ENCODE measurements around the gene DYNLL1. TPM values are rescaled to one million over a fixed set of nuclear protein-coding genes. Genes with fewer than 3 reads are reported as not detected.

Gene DYNLL1
- total and polyA plus RNA-seq, 2 of the 4 experiments (the other 2 are of a cell fraction) = 663 to 696 TPM

DNA sequence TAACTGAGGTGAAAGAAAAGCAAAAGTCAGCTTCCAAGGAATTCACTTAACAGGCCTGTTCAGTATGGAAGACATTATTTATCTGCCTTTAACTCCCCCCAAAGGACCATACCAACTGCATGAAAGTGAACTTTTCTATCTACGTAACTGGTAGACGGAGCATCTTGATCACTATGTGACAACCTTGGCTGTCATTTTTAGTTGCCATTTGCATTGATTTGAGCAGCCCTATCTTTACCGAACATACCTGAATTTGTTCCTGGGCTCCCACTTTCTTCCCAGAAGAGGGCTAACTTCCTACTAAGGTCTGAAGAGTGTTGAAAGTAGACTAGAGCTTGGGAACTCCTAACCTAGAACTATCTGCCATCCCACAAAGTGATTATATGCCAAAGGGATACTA is 35.8 kb upstream of the DYNLL1 start:
- intact Hi-C loops (cut with micrococcal nuclease) (no loop called here), dilution Hi-C loops (cut with HindIII; ENCODE audit: low sequenced_read_pairs, unreplicated experiment) (no loop called here), in situ Hi-C loops (cut with MboI; ENCODE audit: low sequenced_read_pairs) (no loop called here)
- no peaks in the 10 kb centered on the region for H3K4me1 ChIP-seq (ENCODE audit: control insufficient read depth, insufficient read depth, low read length)
- H3K4me3 ChIP-seq (ENCODE audit: insufficient read depth, low read depth, low read length) = no peak overlapping the region
- ATAC-seq (ENCODE audit: low read depth) (no peak), DNase-seq (no peak)
- H3K27me3 ChIP-seq (ENCODE audit: control insufficient read depth, insufficient read depth, low read length) = no peaks in the 10 kb centered on the region
- no peak overlapping the region for H3K18ac ChIP-seq (ENCODE audit: low read depth, low read length)
- H3K56ac ChIP-seq (ENCODE audit: extremely low read depth, insufficient read depth, low read length) = no peak overlapping the region
- no peak overlapping the region for H3K27ac ChIP-seq (ENCODE audit: insufficient read depth, low read length)
- ChIA-PET POLR2A (ENCODE audit: unreplicated experiment) (no interaction called here), CTCF (interaction anchor here (0.6 to 1.0 kb wide), 2 partner anchors 11 to 139 kb away, joined by 3 read pairs; no protein-coding TSS in a partner anchor)
- H3K9ac ChIP-seq (ENCODE audit: low read depth, low read length) = no peak overlapping the region
- H3K23ac ChIP-seq (ENCODE audit: low read depth, low read length) = no peak overlapping the region
- no peak overlapping the region for H2AK5ac ChIP-seq (ENCODE audit: low read depth, low read length)
- H3K4me2 ChIP-seq (ENCODE audit: low read depth, low read length) = no peak overlapping the region
- WGBS, 2 experiments (ENCODE audit: extremely low coverage in 2 of 2, insufficient read length in 1 of 2) = 100% methylated on average over 1 of the region's 3 CpGs; no CpG with 5 or more reads in 1 of the 2 experiments
- no peak overlapping the region for H4K5ac ChIP-seq (ENCODE audit: low read depth, low read length)
- no peak overlapping the region for H2AFZ ChIP-seq (replicated peaks; ENCODE audit: low read length, poor library complexity)
- no peak overlapping the region for H3K14ac ChIP-seq (replicated peaks; ENCODE audit: low read depth, low read length)
- no peak overlapping the region for H4K8ac ChIP-seq (ENCODE audit: low read depth in 2 of 2, low read length in 2 of 2)
- peaks cover 32 to 53% of the 10 kb centered on the region in 2 experiments for H3K79me1 ChIP-seq (ENCODE audit: low read depth in 1 of 2, low read length in 2 of 2)
- H3K36me3 ChIP-seq (ENCODE audit: control insufficient read depth, insufficient read depth, low read length) = peaks cover 66% of the 10 kb centered on the region
- H4K91ac ChIP-seq (ENCODE audit: insufficient read depth, low read depth, low read length) = no peak overlapping the region
- BruUV-seq (replicated peaks) = no TSS peak
- H3K4ac ChIP-seq (ENCODE audit: low read depth, low read length) = no peak overlapping the region
- H2AK9ac ChIP-seq (replicated peaks; ENCODE audit: low read depth, low read length, poor library complexity) = no peak overlapping the region
- no peak overlapping the region for H2BK15ac ChIP-seq (ENCODE audit: low read depth, low read length)
- peaks cover 24% of the 10 kb centered on the region; the same call in 1 of the 2 replicates for H4K20me1 ChIP-seq (ENCODE audit: insufficient read depth, low read length)
- no peaks in the 10 kb centered on the region for H3K9me1 ChIP-seq (ENCODE audit: insufficient read depth, low read length)
- no peak overlapping the region for H2BK5ac ChIP-seq (ENCODE audit: low read depth, low read length, poor library complexity, severe bottlenecking)
- TF ChIP-seq NFE2L2 (IDR thresholded peaks at IDR 0.05; ENCODE audit: low read depth, low read length) (no peak), ELK1 (IDR thresholded peaks at IDR 0.05; ENCODE audit: borderline replicate concordance, low read depth, low read length) (no peak), POLR2A (IDR thresholded peaks at IDR 0.05; ENCODE audit: low read depth, low read length) (no peak), BHLHE40 (IDR thresholded peaks at IDR 0.05; ENCODE audit: low read depth, low read length) (no peak), FOS (IDR thresholded peaks at IDR 0.05; ENCODE audit: low read depth, low read length) (no peak), RAD21 (IDR thresholded peaks at IDR 0.05; ENCODE audit: low read length) (no peak), RFX5 (IDR thresholded peaks at IDR 0.05; ENCODE audit: low read depth, low read length) (no peak), CEBPB (IDR thresholded peaks at IDR 0.05; ENCODE audit: low read depth, low read length) (no peak)
- TF ChIP-seq, protein P1, sequence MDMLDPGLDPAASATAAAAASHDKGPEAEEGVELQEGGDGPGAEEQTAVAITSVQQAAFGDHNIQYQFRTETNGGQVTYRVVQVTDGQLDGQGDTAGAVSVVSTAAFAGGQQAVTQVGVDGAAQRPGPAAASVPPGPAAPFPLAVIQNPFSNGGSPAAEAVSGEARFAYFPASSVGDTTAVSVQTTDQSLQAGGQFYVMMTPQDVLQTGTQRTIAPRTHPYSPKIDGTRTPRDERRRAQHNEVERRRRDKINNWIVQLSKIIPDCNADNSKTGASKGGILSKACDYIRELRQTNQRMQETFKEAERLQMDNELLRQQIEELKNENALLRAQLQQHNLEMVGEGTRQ (IDR thresholded peaks at IDR 0.05; ENCODE audit: low read depth, low read length) = no peak
- TF ChIP-seq, protein P2, sequence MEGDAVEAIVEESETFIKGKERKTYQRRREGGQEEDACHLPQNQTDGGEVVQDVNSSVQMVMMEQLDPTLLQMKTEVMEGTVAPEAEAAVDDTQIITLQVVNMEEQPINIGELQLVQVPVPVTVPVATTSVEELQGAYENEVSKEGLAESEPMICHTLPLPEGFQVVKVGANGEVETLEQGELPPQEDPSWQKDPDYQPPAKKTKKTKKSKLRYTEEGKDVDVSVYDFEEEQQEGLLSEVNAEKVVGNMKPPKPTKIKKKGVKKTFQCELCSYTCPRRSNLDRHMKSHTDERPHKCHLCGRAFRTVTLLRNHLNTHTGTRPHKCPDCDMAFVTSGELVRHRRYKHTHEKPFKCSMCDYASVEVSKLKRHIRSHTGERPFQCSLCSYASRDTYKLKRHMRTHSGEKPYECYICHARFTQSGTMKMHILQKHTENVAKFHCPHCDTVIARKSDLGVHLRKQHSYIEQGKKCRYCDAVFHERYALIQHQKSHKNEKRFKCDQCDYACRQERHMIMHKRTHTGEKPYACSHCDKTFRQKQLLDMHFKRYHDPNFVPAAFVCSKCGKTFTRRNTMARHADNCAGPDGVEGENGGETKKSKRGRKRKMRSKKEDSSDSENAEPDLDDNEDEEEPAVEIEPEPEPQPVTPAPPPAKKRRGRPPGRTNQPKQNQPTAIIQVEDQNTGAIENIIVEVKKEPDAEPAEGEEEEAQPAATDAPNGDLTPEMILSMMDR (conservative IDR thresholded peaks at IDR 0.05; ENCODE audit: low read depth, low read length) = no peak
- no peaks in the 10 kb centered on the region for H3K9me3 ChIP-seq (ENCODE audit: control insufficient read depth, insufficient read depth, low read length)
- H2BK120ac ChIP-seq (ENCODE audit: low read depth, low read length) = no peak overlapping the region
- no peak overlapping the region for H2BK20ac ChIP-seq (ENCODE audit: low read depth, low read length)

Measured in IMR-90 (cell line).